ENCODE data around the gene ARHGAP1.

ARHGAP1 gene

DNA sequence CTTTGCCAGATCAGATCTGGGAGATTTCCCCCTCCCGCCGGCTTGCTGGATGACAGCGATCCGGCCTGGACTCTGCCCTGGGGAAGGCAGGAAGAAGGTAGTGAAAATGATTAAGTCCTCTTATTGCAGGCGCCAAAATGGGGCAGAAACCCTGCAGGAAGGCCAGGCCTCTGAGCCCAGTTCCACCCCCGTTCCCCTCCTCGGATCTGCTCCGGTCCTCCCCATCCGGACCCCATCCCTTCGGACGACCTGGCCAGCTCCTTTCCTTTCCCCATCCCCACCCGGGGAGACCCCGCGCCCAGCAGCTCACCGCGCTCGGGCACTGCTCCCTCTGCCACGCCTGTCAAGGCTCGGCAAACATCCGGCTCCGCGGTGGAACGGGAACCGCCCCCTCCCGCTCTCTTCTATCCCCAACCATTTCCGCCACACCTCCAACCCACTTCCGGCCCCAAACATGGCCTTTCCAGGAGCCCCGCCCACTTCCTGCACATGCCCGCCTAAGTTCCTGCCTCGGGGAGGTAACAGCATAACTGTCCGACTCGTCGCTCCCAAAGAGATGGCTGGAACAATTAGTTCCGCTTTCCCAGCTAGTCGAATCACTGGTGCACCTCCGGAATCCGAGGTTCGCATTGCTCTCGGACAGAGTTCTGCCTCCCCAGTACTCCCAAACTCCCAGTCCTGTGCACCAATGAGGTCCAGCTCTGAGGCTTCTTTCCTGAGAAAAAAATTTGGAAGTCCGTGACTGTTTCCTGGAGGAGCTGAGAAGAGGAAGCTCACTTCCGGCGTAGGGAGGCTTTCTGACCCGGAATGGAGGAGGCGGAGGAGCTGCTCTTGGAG is at the start of gene ARHGAP1, which contains the start of gene ZNF408:
Gene ARHGAP1, minus strand, starts transcription at position 379 of the 837 bp plus-strand sequence. CDS start 4,512 bp downstream, outside the sequence.
Gene ZNF408, plus strand, starts transcription at position 791 of the 837 bp plus-strand sequence. Its CDS starts 17 bp downstream, at position 808.
- no peak for TF ChIP-seq CTCF (IDR thresholded peaks at IDR 0.05; ENCODE audit: insufficient read depth, missing control alignments)
- FAIRE-seq (no peak), DNase-seq (ENCODE audit: insufficient read length, low spot score) (peak; percentile 84)

- DNase-seq (ENCODE audit: insufficient read length, low spot score) (no peak), FAIRE-seq (no peak)
Observed at GRCh38 chr11:46747150-46747549, 46.7 kb upstream of the ARHGAP1 start.

GRCh38 chr11:46745995-46746394 is 45.6 kb upstream of the ARHGAP1 start:
- TF ChIP-seq CTCF (IDR thresholded peaks at IDR 0.05; ENCODE audit: insufficient read depth, missing control alignments), result no peak
- DNase-seq (ENCODE audit: insufficient read length, low spot score) (no peak), FAIRE-seq (no peak)

More at GRCh38 chr11:46747150-46747549, 46.7 kb upstream of the ARHGAP1 start:
- TF ChIP-seq CTCF (IDR thresholded peaks at IDR 0.05; ENCODE audit: insufficient read depth, missing control alignments), result no peak

GRCh38 chr11:46745328-46745727 is 44.9 kb upstream of the ARHGAP1 start:
- DNase-seq (ENCODE audit: insufficient read length, low spot score) (no peak), FAIRE-seq (no peak)
- TF ChIP-seq CTCF (IDR thresholded peaks at IDR 0.05; ENCODE audit: insufficient read depth, missing control alignments), result no peak

DNA sequence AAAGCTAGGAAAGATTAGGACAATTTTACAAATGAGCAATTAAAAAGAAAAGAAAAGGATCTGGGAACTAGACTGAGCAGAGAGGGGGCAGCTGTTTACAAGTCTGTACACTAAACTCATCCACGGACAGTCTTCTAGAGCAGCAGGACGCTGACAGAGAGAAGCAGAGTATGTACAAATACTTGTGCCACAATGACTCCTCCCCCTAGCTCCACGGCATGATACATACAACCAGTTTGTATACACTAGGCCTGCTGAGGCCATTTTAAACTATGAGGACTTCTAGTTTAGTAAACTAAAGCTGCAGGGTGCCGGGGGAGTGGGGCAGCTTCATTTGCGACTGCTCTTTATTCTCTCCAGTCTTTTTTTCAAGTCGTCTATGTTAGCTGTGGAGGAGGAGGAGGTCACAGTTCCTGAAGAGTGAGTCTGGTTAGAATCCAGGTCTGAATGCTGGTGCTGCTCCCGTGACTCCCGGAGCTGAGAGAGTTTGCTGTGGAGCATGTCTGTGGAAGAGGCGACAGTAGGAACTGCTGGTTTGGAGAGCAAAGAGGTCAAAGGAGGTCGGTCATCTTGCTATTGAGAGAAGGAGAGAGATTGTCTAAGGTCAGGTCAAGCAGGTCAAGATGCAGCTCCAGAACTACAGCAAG is 43.4 kb upstream of the ARHGAP1 start:
- FAIRE-seq (no peak), DNase-seq (ENCODE audit: insufficient read length, low spot score) (no peak)
- no peak for TF ChIP-seq CTCF (IDR thresholded peaks at IDR 0.05; ENCODE audit: insufficient read depth, missing control alignments)

GRCh38 chr11:46743043-46743442 is 42.6 kb upstream of the ARHGAP1 start:
- no peak for FAIRE-seq
- DNase-seq (ENCODE audit: insufficient read length, low spot score), result no peak
- no peak for TF ChIP-seq CTCF (IDR thresholded peaks at IDR 0.05; ENCODE audit: insufficient read depth, missing control alignments)
